ENCODE results near the gene SLC44A3.

DNA sequence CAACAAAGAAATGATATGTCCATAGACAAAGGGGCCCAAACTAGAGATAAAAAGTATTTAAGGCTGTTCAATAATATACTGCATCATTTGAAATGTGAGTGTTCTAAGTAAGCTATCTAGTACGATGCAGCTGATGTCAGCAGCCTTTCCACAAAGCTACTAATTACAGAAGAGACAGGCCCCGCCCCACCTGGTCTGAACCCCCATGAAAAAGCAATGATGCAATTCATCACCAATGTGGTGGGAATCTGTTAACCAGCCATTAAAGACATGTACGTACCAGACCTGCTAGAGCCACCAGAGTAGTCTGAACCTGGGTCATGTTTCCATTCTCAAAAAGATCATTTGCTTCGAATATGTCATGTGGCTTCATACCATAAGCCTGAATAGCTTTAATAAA lies 81.7 kb downstream of the SLC44A3 start:
- TF ChIP-seq CTCF (IDR thresholded peaks at IDR 0.05) (no peak), EP300 (IDR thresholded peaks at IDR 0.05) (no peak)

Data from ovary (tissue), 3 donors.